Measurements from ENCODE around the gene GID8.

Gene GID8

GRCh38 chr20:62943396-62943795, 5.4 kb downstream of the GID8 start:
- DNase-seq (ENCODE audit: low read depth): no peak

- DNase-seq (ENCODE audit: low read depth): no peak
Observed at GRCh38 chr20:62944184-62944583, 6.2 kb downstream of the GID8 start.

DNA sequence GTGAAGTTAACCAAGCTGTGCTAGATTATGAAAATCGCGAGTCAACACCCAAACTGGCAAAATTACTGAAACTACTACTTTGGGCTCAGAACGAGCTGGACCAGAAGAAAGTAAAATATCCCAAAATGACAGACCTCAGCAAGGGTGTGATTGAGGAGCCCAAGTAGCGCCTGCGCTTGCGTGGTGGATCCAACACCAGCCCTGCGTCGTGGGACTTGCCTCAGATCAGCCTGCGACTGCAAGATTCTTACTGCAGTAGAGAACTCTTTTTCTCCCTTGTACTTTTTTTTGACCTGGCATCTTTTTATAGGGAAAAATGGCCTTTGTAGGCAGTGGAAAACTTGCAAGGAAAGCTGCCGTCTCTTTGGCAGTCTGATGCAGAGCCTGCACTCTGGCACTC, 6.8 kb downstream of the GID8 start:
- DNase-seq (ENCODE audit: low read depth): no peak

- DNase-seq (ENCODE audit: low read depth): no peak
Observed at GRCh38 chr20:62945771-62946339, 7.9 kb downstream of the GID8 start.

GRCh38 chr20:62946918-62947317, 9.0 kb downstream of the GID8 start:
- no peak for DNase-seq (ENCODE audit: low read depth)

- no peak for DNase-seq (ENCODE audit: low read depth)
Observed at GRCh38 chr20:62947532-62948300, 9.8 kb downstream of the GID8 start.

DNA sequence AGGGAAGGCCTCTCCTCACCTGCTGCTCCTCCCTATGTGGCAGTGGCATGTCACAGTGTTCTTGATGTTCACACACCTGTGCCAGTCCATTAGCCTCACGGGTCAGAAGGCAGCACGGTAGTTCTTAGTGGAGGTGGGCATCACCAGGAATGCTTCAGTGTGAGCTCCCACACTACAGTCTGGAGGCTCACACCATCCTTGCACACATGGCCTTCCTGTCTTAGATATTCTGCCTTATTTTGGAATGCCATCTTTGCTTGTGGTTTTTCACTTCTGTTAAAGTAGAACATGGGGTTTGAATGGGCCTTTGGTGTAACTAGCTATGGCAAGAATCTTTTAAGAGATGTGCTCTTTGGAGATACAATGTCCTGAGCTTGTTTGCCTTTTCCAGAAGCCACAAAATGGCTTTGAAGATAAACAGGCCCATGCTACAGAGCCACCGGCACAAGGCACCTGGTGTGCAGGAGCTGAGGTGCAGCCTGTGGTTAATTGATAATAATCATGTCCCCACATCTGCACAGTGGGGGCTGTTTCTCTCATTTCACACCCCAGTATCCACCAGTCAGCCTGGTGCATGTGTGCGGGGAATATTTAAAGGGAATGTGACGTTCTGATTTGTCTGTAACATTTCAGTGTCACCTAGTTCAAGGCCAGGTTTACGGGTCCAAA, 11.3 kb downstream of the GID8 start:
- DNase-seq (ENCODE audit: low read depth): no peak

DNA sequence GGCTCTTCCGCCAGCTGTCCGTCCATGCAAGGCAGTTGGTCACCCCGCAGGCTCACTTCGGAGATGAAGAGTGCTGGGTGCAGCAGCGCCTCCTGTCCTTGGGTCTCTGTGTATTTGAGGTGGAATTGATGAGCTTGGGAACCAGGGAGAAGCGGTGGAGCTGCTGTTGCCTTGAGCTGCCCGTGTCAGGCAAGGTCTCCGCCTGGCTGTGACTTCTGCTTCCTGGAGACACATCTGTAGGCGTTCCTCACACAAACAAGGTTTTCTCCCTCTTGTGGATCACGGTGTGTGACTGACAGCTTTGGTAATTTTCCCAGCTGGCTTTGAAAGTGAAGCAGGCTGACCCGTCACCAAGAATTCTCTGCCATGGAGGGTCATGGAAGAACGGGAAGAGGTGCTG, 12.0 kb downstream of the GID8 start:
- no peak for DNase-seq (ENCODE audit: low read depth)

DNA sequence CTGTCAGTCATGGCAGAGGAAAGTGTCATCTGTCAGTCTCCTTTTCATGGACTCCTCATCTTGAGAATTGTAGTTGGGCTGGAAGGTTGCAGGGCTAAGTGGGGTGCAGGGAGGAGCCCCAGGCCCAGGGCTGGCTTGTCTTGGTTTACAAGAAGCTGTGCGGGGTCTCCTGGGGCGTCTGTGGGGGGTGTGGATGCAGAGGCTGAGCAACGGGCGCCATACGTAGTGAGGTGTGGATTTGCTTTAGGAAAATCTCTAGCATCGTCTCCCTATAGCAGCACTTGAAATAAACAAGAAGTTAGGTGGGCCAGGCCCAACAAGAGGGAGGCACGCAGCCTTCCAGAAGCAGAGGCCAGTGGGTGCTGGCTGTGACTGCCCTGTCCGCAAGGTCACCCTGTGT, 12.8 kb downstream of the GID8 start:
- DNase-seq (ENCODE audit: low read depth): no peak

- DNase-seq (ENCODE audit: low read depth): no peak
Observed at GRCh38 chr20:62951143-62951895, 13.4 kb downstream of the GID8 start.

DNA sequence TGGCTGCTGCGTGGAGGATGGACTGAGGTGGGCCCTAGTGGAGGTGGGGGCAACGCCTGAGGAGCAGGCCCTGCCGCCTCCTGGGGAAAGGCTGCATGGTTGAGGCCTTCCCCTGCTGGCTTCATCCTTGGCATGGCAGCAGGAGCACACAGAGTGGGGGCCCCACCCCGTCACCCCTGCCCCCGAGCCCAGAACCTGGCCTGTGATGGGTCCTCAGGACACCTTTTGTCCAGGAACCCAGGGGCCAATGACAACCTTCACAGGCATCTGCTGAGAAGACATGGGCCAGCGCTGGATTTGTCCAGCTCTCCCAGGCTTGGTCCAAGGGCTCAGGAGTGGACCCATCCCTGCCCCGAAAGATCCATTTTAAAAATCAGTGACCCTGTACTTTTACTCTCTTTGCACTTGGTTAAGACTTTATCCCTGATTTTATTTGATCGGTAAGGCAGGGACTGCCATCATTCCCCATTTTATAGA, 14.0 kb downstream of the GID8 start:
- DNase-seq (ENCODE audit: low read depth): no peak

- peak; percentile 37 for DNase-seq (ENCODE audit: low read depth)
Observed at GRCh38 chr20:62952373-62952967, 14.5 kb downstream of the GID8 start, which contains the start of gene SLC17A9. Gene SLC17A9 (plus strand): TSS chr20:62952709. CDS start chr20:62952831, 122 bp downstream.

- DNase-seq (ENCODE audit: low read depth): no peak
Observed at GRCh38 chr20:62952968-62953838, 15.3 kb downstream of the GID8 start.

DNA sequence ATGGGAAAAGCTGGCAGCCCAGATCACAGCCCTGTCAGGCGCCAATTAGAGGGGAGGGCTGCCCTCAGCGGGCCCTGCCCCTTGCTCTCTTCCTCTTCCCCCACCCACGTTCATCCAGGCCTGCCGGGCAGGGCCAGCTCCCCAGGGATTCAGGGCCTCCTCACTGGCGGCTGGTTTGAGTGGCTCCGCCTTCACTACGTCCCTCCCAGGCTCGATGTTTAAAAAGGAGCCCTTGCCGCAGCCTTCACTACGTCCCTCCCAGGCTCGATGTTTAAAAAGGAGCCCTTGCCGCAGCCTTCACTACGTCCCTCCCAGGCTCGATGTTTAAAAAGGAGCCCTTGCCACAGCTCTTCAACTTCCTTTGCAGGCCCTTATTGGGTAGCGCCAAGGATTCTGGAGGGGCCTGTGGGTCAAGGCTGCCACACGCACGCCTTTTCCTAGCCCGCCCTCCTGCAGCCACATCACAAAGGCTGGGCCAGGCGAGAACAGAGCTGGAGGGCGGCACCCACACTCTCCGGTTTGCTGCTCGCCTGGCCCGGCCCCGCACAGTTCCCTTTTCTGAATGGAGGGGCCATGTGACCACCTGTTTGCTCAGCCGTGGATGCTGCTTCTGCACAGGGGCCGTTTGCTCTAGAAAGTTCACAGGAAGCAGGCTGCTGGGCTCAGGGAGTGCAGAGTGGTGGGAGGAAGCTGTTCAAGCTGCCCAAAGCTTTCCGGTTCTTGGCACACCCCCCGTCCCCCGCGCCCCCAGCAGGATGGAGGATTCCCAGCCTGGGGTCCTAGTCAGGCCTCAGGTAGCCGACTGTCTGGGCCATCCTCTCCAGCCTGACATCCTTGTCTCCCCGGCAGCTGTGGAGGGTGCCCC, 16.1 kb downstream of the GID8 start:
- DNase-seq (ENCODE audit: low read depth): peak; percentile 29

DNA sequence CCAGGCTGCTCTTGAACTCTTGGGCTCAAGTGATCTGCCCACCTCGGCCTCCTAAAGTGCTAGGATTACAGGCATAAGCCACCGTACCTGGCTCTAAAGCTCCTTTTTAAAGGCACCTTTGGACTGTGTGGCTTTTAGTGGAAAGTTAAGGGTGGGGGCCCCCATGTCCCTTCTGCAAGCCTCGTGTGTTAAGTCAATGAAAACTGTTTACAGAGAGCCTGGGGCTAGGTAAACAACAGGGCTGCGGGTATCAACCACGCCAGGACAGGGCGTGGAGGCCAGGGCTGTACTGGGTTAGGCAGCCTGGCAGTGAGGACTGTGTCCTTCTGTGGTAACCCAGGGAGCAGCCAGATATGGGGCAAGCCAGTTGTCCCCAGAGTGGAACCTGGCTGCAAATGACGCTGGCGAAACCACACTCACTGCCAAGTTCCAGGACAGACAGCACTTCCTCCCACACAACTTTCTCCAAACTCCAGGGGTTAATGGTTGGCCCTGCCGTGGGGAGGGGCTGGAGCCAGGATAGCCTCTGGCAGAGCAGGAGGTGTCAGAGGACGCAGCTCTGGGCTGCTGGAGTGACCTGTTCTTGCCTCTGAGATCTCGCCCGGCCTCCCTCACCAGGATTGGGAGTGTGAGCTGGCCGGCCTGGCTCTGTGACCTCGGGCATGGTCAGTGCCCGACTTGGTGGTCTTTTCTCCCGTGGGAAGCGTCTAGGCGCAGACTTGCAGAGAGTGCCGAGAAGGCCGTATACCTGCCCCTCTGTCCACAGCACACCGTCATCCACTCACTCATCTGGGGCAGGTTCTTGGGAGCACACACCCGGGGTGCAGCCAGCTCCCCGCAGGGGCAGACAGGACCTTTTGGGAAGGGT, 17.8 kb downstream of the GID8 start:
- DNase-seq (ENCODE audit: low read depth): no peak

- DNase-seq (ENCODE audit: low read depth): no peak
Observed at GRCh38 chr20:62956387-62957135, 18.6 kb downstream of the GID8 start.

DNA sequence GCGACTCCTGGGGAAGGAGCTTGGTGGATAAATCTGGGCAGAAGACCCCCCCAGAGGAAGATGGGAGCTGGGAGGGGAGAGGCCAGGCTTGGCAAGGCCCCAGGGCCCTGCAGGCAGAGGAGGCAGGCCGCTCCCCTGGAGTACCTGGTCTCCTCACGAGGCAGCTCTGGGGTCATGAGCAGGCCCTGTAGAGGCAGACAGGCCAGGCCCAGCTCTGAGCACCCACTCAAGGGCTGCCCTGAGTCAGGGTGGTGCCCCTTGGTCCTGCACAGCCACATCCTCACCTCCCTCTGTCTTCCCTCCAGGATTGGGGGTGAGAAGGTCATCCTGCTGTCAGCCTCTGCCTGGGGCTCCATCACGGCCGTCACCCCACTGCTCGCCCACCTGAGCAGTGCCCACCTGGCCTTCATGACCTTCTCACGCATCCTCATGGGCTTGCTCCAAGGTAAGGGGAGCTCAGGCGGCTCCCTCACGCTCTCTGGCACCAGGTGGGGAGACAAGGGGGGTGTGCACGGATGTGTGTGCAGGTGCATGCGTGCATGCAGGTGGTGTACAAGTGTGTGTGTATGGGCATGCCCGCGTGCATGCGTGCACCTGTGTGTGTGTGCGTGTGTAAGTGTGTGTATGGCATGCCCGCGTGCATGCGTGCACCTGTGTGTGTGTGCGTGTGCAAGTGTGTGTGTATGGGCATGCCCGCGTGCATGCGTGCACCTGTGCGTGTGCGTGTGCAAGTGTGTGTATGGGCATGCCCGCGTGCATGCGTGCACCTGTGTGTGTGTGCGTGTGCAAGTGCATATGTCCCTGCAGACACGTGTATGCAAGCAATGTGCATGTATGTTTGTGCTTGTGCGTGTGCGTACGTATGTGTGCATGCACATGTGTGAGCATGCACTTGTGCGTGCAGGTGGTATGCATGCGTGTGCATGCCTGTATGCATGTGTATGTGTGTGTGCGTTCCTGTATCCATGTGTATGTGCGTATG, 19.5 kb downstream of the GID8 start:
- DNase-seq (ENCODE audit: low read depth): no peak
